K562 (cell line): ENCODE measurements around the gene TMEM126B. TPM values are rescaled to one million over a fixed set of nuclear protein-coding genes. Genes with fewer than 3 reads are reported as not detected.

Experiments
- ADNP ChIP-seq: fragments of 200-800 bp; sonication (Bioruptor generic); IDR thresholded peaks from 2 replicates; pipeline ENCODE4 v1.6.1; 2016; ENCODE audit warnings: missing genetic modification characterization, missing compliant biosample characterization
- ARNT ChIP-seq, 2 experiments: fragments of 450-650 bp; IDR thresholded peaks; 2 replicates each; pipeline ENCODE4 v1.6.1; 2016; ENCODE audit warnings: mild to moderate bottlenecking in 1 of 2
- BRD4 ChIP-seq: fragments of 200-600 bp; sonication (generic); IDR thresholded peaks from 2 replicates; pipeline ENCODE4 v1.6.1; 2017; ENCODE audit warnings: inconsistent platforms
- CBFA2T3 ChIP-seq: fragments of 450-650 bp; IDR thresholded peaks from 2 replicates; pipeline ENCODE4 v1.6.1; 2017
- CSDE1 ChIP-seq, 2 experiments: fragments of 450-650 bp; IDR thresholded peaks; 2 replicates each; pipeline ENCODE4 v1.6.1; 2016; ENCODE audit warnings: mild to moderate bottlenecking in 1 of 2
- DACH1 ChIP-seq: fragments of 450-650 bp; IDR thresholded peaks from 2 replicates; pipeline ENCODE4 v1.6.1; 2018; ENCODE audit not compliant: partially characterized antibody
- ESRRB ChIP-seq: fragments of 250-450 bp; sonication (Bioruptor Pico); IDR thresholded peaks from 2 replicates; pipeline ENCODE4 v1.5.0; 2020; ENCODE audit warnings: mild to moderate bottlenecking, moderate library complexity, borderline replicate concordance
- ETS2 ChIP-seq: IDR thresholded peaks from 2 replicates; pipeline ENCODE4 v1.6.1; 2016; ENCODE audit warnings: borderline replicate concordance, missing genetic modification characterization, mild to moderate bottlenecking, moderate library complexity, missing compliant biosample characterization; ENCODE audit not compliant: poor library complexity, severe bottlenecking
- HOXB6 ChIP-seq: fragments of 250-450 bp; sonication (Bioruptor Pico); IDR thresholded peaks from 2 replicates; pipeline ENCODE4 v1.5.1; 2022; ENCODE audit warnings: mild to moderate bottlenecking, borderline replicate concordance
- JUNB ChIP-seq: fragments of 450-650 bp; formaldehyde crosslinking; conservative IDR thresholded peaks from 2 replicates; pipeline ENCODE4 v1.4.0; 2020; ENCODE audit warnings: mild to moderate bottlenecking
- MECOM ChIP-seq: fragments of 250-450 bp; sonication (Bioruptor Pico); IDR thresholded peaks from 2 replicates; pipeline ENCODE4 v1.8.0; 2022; ENCODE audit warnings: inconsistent platforms
- MEIS2 ChIP-seq: fragments of 450-650 bp; IDR thresholded peaks from 2 replicates; pipeline ENCODE4 v1.6.1; 2014; ENCODE audit warnings: mild to moderate bottlenecking; ENCODE audit not compliant: partially characterized antibody
- NBN ChIP-seq: fragments of 450-650 bp; IDR thresholded peaks from 2 replicates; pipeline ENCODE4 v1.6.1; 2016; ENCODE audit warnings: low read depth, mild to moderate bottlenecking
- PRMT5 ChIP-seq: sonication (generic); formaldehyde crosslinking; IDR thresholded peaks from 2 replicates; pipeline ENCODE4 v1.5.0; 2020; ENCODE audit warnings: missing genetic modification reagents
- SIX5 ChIP-seq, 2 experiments: IDR thresholded peaks; 2 replicates each; pipeline ENCODE4 v1.6.1; 2011; ENCODE audit warnings: low read length in 2 of 2, borderline replicate concordance in 1 of 2, low read depth in 1 of 2, mild to moderate bottlenecking in 1 of 2, moderate library complexity in 1 of 2; ENCODE audit not compliant: insufficient read depth in 1 of 2
- SMAD4 ChIP-seq: fragments of 250-450 bp; sonication (Bioruptor Pico); conservative IDR thresholded peaks from 2 replicates; pipeline ENCODE4 v1.8.0; 2021; ENCODE audit warnings: inconsistent platforms, mild to moderate bottlenecking, moderate library complexity
- TAF15 ChIP-seq: fragments of 200-400 bp; formaldehyde crosslinking; IDR thresholded peaks from 2 replicates; pipeline ENCODE4 v1.6.1; 2017; ENCODE audit warnings: mild to moderate bottlenecking, low read depth, low read length, moderate library complexity
- TBP ChIP-seq: optimal IDR thresholded peaks from 2 replicates; pipeline ENCODE3; 2011; ENCODE audit warnings: low read depth, low read length, improper control_type of control experiment
- YBX1 ChIP-seq: fragments of 450-650 bp; IDR thresholded peaks from 2 replicates; pipeline ENCODE4 v1.7.1; 2016; ENCODE audit warnings: mild to moderate bottlenecking
- ZKSCAN3 ChIP-seq: fragments of 250-450 bp; sonication (Bioruptor Pico); IDR thresholded peaks from 2 replicates; pipeline ENCODE4 v1.4.0; 2020
- ZNF140 ChIP-seq: fragments of 250-450 bp; sonication (Bioruptor Pico); IDR thresholded peaks from 2 replicates; pipeline ENCODE4 v1.8.0; 2021; ENCODE audit warnings: moderate library complexity, mild to moderate bottlenecking, inconsistent platforms
- ZNF212 ChIP-seq: fragments of 450-650 bp; formaldehyde crosslinking; IDR thresholded peaks from 2 replicates; pipeline ENCODE4 v1.4.0; 2020; ENCODE audit warnings: mild to moderate bottlenecking
- ZNF239 ChIP-seq: fragments of 250-450 bp; sonication (Bioruptor Pico); IDR thresholded peaks from 2 replicates; pipeline ENCODE4 v1.4.0; 2020; ENCODE audit warnings: mild to moderate bottlenecking
- ZNF561 ChIP-seq: fragments of 450-650 bp; formaldehyde crosslinking; conservative IDR thresholded peaks from 2 replicates; pipeline ENCODE4 v1.4.0; 2020; ENCODE audit warnings: mild to moderate bottlenecking, moderate library complexity
- ZNF778 ChIP-seq: fragments of 450-650 bp; formaldehyde crosslinking; IDR thresholded peaks from 2 replicates; pipeline ENCODE4 v1.4.0; 2020; ENCODE audit warnings: mild to moderate bottlenecking, moderate library complexity
- polyA plus RNA-seq, 8 experiments: library from polyadenylated mRNA; depleted of rRNA in 4 of 8; stranded (reverse) in 5 of 8; unstranded in 3 of 8; fragments of >200 nt; fragmentation: Nextera tagmentation in 2 of 8; fragmentation: Illumina TruSeq in 1 of 8; extraction: Ambion mirVana in 2 of 8; extraction: Trizol in 1 of 8; gene quantifications; 2 replicates each; pipeline versions ENCODE4 v1.2.1 to v1.2.3, GENCODE V29; 2011 to 2014; ENCODE audit warnings: inconsistent platforms in 1 of 8, missing spikeins in 1 of 8
- total RNA-seq, 7 experiments: library from RNA; depleted of rRNA in 6 of 7; stranded (reverse); fragments of >200 nt in 6 of 7; fragmentation: Illumina TruSeq in 2 of 7; extraction: Trizol in 2 of 7; gene quantifications; 2 replicates each; pipeline versions ENCODE4 v1.2.1 to v1.2.3, GENCODE V29; 2011 to 2021; ENCODE audit warnings: low replicate concordance in 1 of 7
- TF ChIP-seq, protein P1 (sequence below): fragments of 250-450 bp; sonication (Bioruptor Pico); IDR thresholded peaks from 2 replicates; pipeline ENCODE4 v1.5.1; 2021; ENCODE audit warnings: mild to moderate bottlenecking
- TF ChIP-seq, protein P2 (sequence below), 3 experiments: fragments of 200-800 bp in 1 of 3; sonication (Bioruptor generic) in 1 of 3; sonication (generic) in 1 of 3; formaldehyde crosslinking in 1 of 3; IDR thresholded peaks; 2 replicates each; pipeline versions ENCODE4 v1.6.1 to v1.8.0; 2016 to 2022; ENCODE audit warnings: mild to moderate bottlenecking in 2 of 3, missing compliant biosample characterization in 2 of 3, missing genetic modification characterization in 2 of 3, missing genetic modification reagents in 1 of 3
- TF ChIP-seq, protein P3 (sequence below): fragments of 450-650 bp; formaldehyde crosslinking; IDR thresholded peaks from 2 replicates; pipeline ENCODE4 v1.4.0; 2020; ENCODE audit warnings: mild to moderate bottlenecking, moderate library complexity

TMEM126B gene
- total and polyA plus RNA-seq, 9 of the 15 experiments (the other 6 are each of a cell fraction or from before 2014, with no cell fraction given): 85.5 to 226 (median 164) TPM

DNA sequence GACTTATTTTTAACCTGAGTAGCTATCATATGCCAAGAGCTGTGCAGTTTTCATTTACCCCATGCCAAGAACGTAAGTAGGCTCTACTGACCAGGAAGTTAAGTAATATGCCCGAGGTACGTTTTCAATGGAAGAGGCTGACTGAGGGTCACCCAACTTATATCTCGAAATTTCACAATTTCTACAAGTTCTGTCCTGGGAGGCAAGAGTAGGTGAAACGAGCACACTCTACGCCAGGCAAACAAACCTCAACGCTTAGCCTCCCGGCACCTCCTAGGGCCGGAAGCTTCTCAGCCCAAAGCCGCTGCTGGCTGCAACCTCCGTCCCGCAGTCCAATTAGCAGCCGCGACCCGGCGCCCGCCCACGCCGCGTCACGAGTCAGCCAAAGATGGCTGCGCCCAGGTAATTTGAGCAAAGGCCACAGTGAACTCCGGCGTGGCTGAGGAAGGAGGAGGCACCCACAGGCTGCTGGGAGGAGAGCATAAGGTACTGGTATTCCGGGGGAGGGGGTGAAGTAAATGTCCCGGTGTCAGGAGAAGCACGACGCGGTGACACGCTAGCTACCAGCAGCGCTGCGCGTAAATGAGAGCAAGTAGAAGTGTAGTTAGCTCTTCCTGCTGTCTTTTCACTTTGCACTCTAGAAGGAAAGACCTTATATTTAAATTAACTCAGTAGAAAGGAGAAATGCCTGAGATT, 19.4 kb downstream of the TMEM126B start, which contains the start of gene TMEM126A (continued):
- no peak for TF ChIP-seq TAF15
- TF ChIP-seq TBP: peak; percentile 90
- TF ChIP-seq, protein P1, sequence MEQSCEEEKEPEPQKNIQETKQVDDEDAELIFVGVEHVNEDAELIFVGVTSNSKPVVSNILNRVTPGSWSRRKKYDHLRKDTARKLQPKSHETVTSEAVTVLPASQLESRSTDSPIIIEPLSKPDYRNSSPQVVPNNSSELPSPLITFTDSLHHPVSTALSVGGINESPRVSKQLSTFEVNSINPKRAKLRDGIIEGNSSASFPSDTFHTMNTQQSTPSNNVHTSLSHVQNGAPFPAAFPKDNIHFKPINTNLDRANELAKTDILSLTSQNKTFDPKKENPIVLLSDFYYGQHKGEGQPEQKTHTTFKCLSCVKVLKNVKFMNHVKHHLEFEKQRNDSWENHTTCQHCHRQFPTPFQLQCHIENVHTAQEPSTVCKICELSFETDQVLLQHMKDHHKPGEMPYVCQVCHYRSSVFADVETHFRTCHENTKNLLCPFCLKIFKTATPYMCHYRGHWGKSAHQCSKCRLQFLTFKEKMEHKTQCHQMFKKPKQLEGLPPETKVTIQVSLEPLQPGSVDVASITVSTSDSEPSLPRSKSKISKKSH (CRISPR knock-in tag): no peak
- TF ChIP-seq NBN: peak; percentile 56; the same call in 1 of the 2 replicates
- TF ChIP-seq, protein P2, sequence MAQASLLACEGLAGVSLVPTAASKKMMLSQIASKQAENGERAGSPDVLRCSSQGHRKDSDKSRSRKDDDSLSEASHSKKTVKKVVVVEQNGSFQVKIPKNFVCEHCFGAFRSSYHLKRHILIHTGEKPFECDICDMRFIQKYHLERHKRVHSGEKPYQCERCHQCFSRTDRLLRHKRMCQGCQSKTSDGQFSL (CRISPR knock-in tag; IDR thresholded peaks at IDR 0.05): peak; percentile 73; the same call in 1 of the 2 replicates
- TF ChIP-seq, protein P2 (tag; IDR thresholded peaks at IDR 0.05): no peak
- no peak for TF ChIP-seq HOXB6 (CRISPR knock-in tag)
- no peak for TF ChIP-seq ZNF561 (CRISPR knock-in tag)
- TF ChIP-seq CSDE1 (IDR thresholded peaks at IDR 0.05): peak in 1 of 2 experiments; percentile 8; a peak in 1 of 4 replicates
- no peak for TF ChIP-seq PRMT5 (CRISPR knock-in tag)
- no peak for TF ChIP-seq ARNT (IDR thresholded peaks at IDR 0.05)
- no peak for TF ChIP-seq ZNF239
- no peak for TF ChIP-seq YBX1
- TF ChIP-seq ETS2: no peak
- no peak for TF ChIP-seq ESRRB (CRISPR knock-in tag)
- no peak for TF ChIP-seq MECOM
- no peak for TF ChIP-seq DACH1
- TF ChIP-seq ZNF140 (CRISPR knock-in tag): no peak
- TF ChIP-seq ZKSCAN3 (CRISPR knock-in tag): no peak
- peak; percentile 84 for TF ChIP-seq SMAD4 (CRISPR knock-in tag)
- no peak for TF ChIP-seq ZNF212
- no peak for TF ChIP-seq SIX5 (IDR thresholded peaks at IDR 0.05; ENCODE audit: borderline replicate concordance in 1 of 2, insufficient read depth in 1 of 2, low read depth in 1 of 2, low read length in 2 of 2)
- no peak for TF ChIP-seq MEIS2
- TF ChIP-seq ADNP (tag): no peak
- no peak for TF ChIP-seq JUNB
- TF ChIP-seq, protein P3, sequence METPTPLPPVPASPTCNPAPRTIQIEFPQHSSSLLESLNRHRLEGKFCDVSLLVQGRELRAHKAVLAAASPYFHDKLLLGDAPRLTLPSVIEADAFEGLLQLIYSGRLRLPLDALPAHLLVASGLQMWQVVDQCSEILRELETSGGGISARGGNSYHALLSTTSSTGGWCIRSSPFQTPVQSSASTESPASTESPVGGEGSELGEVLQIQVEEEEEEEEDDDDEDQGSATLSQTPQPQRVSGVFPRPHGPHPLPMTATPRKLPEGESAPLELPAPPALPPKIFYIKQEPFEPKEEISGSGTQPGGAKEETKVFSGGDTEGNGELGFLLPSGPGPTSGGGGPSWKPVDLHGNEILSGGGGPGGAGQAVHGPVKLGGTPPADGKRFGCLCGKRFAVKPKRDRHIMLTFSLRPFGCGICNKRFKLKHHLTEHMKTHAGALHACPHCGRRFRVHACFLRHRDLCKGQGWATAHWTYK (CRISPR knock-in tag): 0 out of 2 replicates have a peak, but pooled peaks have one; percentile 24
- peak; percentile 7; the same call in 1 of the 2 replicates for TF ChIP-seq CBFA2T3
- TF ChIP-seq ZNF778 (CRISPR knock-in tag): no peak
- TF ChIP-seq BRD4: no peak
